ENCODE data around the gene ABCD3.

ABCD3 gene

GRCh38 chr1:94501426-94501825 is 83.2 kb downstream of the ABCD3 start:
- H3K36me3 ChIP-seq (ENCODE audit: insufficient read depth): no peaks in the 10 kb centered on the region

GRCh38 chr1:94501935-94502334 is 83.7 kb downstream of the ABCD3 start:
- Histone ChIP-seq H3K27me3 (ENCODE audit: insufficient read depth, low read depth) (no peaks in the 10 kb centered on the region), H2AFZ (ENCODE audit: low read depth) (no peak overlapping the region), H3K36me3 (ENCODE audit: insufficient read depth) (no peaks in the 10 kb centered on the region), H4K20me1 (ENCODE audit: insufficient read depth) (no peaks in the 10 kb centered on the region), H3K4me3 (IDR thresholded peaks at IDR 0.05; ENCODE audit: insufficient read depth, low read depth, low read length) (no peak overlapping the region), H3K4me1 (ENCODE audit: low read depth, poor library complexity, severe bottlenecking) (no peaks in the 10 kb centered on the region), H3K9ac (no peak overlapping the region), H3K4me2 (no peak overlapping the region), H3K79me2 (ENCODE audit: insufficient read depth, low read depth) (no peaks in the 10 kb centered on the region), H3K27ac (no peak overlapping the region)
- TF ChIP-seq CTCF (conservative IDR thresholded peaks at IDR 0.05; ENCODE audit: low read depth, low read length): no peak

More at GRCh38 chr1:94501426-94501825, 83.2 kb downstream of the ABCD3 start:
- Histone ChIP-seq H3K9ac (no peak overlapping the region), H2AFZ (ENCODE audit: low read depth) (no peak overlapping the region), H3K79me2 (ENCODE audit: insufficient read depth, low read depth) (no peaks in the 10 kb centered on the region), H3K4me3 (IDR thresholded peaks at IDR 0.05; ENCODE audit: insufficient read depth, low read depth, low read length) (no peak overlapping the region), H3K27ac (no peak overlapping the region), H4K20me1 (ENCODE audit: insufficient read depth) (no peaks in the 10 kb centered on the region), H3K27me3 (ENCODE audit: insufficient read depth, low read depth) (no peaks in the 10 kb centered on the region), H3K4me1 (ENCODE audit: low read depth, poor library complexity, severe bottlenecking) (no peaks in the 10 kb centered on the region), H3K4me2 (no peak overlapping the region)
- TF ChIP-seq CTCF (conservative IDR thresholded peaks at IDR 0.05; ENCODE audit: low read depth, low read length): no peak

DNA sequence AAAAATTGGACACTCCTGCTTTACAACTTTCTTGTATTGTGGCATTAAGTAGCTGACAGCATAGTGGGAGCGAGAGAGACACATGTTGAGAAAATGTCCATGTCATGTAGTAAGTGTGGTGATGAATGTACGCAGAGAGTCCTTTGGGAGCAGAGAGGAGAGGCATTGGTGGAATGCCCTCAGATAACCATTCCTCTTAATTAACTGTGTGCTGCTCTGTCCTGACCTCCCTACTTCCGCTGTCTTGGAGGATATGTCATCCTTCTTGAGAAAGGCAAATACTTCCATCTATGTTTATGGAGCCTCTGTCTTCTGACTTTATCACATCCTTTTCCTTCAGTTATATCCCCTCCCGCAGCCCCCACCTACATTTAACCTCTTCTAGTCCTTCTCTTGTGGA is 85.0 kb downstream of the ABCD3 start:
- Histone ChIP-seq H3K27ac (no peak overlapping the region), H3K36me3 (ENCODE audit: insufficient read depth) (no peaks in the 10 kb centered on the region), H3K79me2 (ENCODE audit: insufficient read depth, low read depth) (no peaks in the 10 kb centered on the region), H3K4me2 (no peak overlapping the region), H2AFZ (ENCODE audit: low read depth) (no peak overlapping the region), H3K4me1 (ENCODE audit: low read depth, poor library complexity, severe bottlenecking) (no peaks in the 10 kb centered on the region), H3K9ac (no peak overlapping the region), H3K4me3 (IDR thresholded peaks at IDR 0.05; ENCODE audit: insufficient read depth, low read depth, low read length) (no peak overlapping the region), H4K20me1 (ENCODE audit: insufficient read depth) (no peaks in the 10 kb centered on the region), H3K27me3 (ENCODE audit: insufficient read depth, low read depth) (no peaks in the 10 kb centered on the region)
- no peak for TF ChIP-seq CTCF (conservative IDR thresholded peaks at IDR 0.05; ENCODE audit: low read depth, low read length)

- no peak for TF ChIP-seq CTCF (conservative IDR thresholded peaks at IDR 0.05; ENCODE audit: low read depth, low read length)
- H3K27me3 ChIP-seq (ENCODE audit: insufficient read depth, low read depth): no peaks in the 10 kb centered on the region
- H3K27ac ChIP-seq: no peak overlapping the region
- H3K4me2 ChIP-seq: no peak overlapping the region
- H3K36me3 ChIP-seq (ENCODE audit: insufficient read depth): no peaks in the 10 kb centered on the region
- H3K4me1 ChIP-seq (ENCODE audit: low read depth, poor library complexity, severe bottlenecking): no peaks in the 10 kb centered on the region
- H3K79me2 ChIP-seq (ENCODE audit: insufficient read depth, low read depth): no peaks in the 10 kb centered on the region
- no peak overlapping the region for H3K4me3 ChIP-seq (IDR thresholded peaks at IDR 0.05; ENCODE audit: insufficient read depth, low read depth, low read length)
- no peak overlapping the region for H2AFZ ChIP-seq (ENCODE audit: low read depth)
- H4K20me1 ChIP-seq (ENCODE audit: insufficient read depth): no peaks in the 10 kb centered on the region
- no peak overlapping the region for H3K9ac ChIP-seq
Observed at GRCh38 chr1:94504601-94505000, 86.4 kb downstream of the ABCD3 start.

Data from KMS-11 (cell line).